Left lung (tissue), 10 donors: Measurements from ENCODE around the gene CYFIP2. TPM values are rescaled to one million over a fixed set of nuclear protein-coding genes. Genes with fewer than 3 reads are reported as not detected.

Experiments used
- ATAC-seq: fragments of 200-7000 bp; cut with Tn5 transposase; one replicate; pipeline ENCODE4 v1.9.1; 2020; ENCODE audit warnings: moderate library complexity
- DNase-seq, 4 donors: peaks; one replicate each; pipeline ENCODE4 v3.0.0-alpha.2; 2013 to 2020
- H3K27ac ChIP-seq, 2 donors: fragments of 200-600 bp; sonication (generic) in 1 of 2; one replicate each; pipeline versions ENCODE4 v1.5.0 to v1.8.0; 2020 to 2021
- H3K27me3 ChIP-seq, 2 donors: fragments of 200-600 bp; sonication (generic) in 1 of 2; one replicate each; pipeline versions ENCODE4 v1.5.0 to v1.8.0; 2020 to 2021
- H3K36me3 ChIP-seq, 2 donors: fragments of 200-600 bp; sonication (generic) in 1 of 2; one replicate each; pipeline versions ENCODE4 v1.5.0 to v1.8.0; 2020 to 2021
- H3K4me1 ChIP-seq, 2 donors: fragments of 200-600 bp; one replicate each; pipeline ENCODE4 v1.8.0; 2021
- H3K4me3 ChIP-seq, 2 donors: fragments of 200-600 bp; sonication (generic) in 1 of 2; one replicate each; pipeline versions ENCODE4 v1.5.0 to v1.8.0; 2020 to 2021; ENCODE audit warnings: mild to moderate bottlenecking in 1 of 2
- H3K9me3 ChIP-seq, 2 donors: fragments of 200-600 bp; sonication (generic) in 1 of 2; one replicate each; pipeline versions ENCODE4 v1.5.0 to v1.8.0; 2020 to 2021
- CTCF ChIP-seq, 2 donors: fragments of 200-600 bp; sonication (generic) in 1 of 2; IDR thresholded peaks; one replicate each; pipeline versions ENCODE4 v1.5.0 to v1.8.0; 2021; ENCODE audit warnings: antibody characterized with exemption in 2 of 2
- intact Hi-C, 2 donors: fragments of 100-400 bp; cut with DNase I; formaldehyde crosslinking; loops; one replicate each; pipeline versions ENCODE4 v1.11.2 to v1.14.2; 2022
- polyA plus RNA-seq, 6 donors: library from polyadenylated mRNA; unstranded; fragments of 120-200 nt; gene quantifications; one replicate each; pipeline ENCODE4 v1.2.1, GENCODE V29; 2013; ENCODE audit not compliant: insufficient read length in 6 of 6
- total RNA-seq, 2 donors: library from RNA; stranded (reverse); fragmentation: NEBNext Ultra II Directional; extraction: Animal tissue kit (Norgen Biotek cat#: 25700); gene quantifications; one replicate each; pipeline ENCODE4 v1.2.1, GENCODE V29; 2021
- donor health status: DM: no; HTN: yes; CAD: no.
- donor health status: DM: no; HTN: no; CAD: no.

CYFIP2 gene
- total and polyA plus RNA-seq, 8 donors: 25.6 to 63.4 (median 31.2) TPM

DNA sequence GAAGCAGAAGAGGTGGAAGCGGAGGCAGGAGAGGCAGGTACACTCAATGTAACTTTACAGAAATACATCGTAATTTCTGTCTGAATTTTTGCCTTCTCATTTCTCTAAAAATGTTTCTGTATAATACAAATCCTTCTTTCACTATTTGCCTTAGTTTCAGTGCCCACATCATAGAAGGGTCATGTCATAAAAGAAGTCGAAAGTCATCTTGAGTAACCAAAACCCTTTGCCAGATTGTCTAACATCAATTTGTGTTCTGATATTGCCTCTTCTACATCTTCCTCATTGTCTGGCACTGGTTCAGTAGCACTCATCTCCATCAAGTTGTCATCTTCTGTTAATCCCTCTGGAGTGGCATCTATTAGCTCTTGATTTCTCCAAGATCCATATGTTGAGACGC is 6.2 kb upstream of the CYFIP2 start:
- Histone ChIP-seq H3K9me3 (no peaks in the 10 kb centered on the region), H3K4me1 (peaks cover 0 to 10% of the 10 kb centered on the region in 2 donors), H3K27ac (no peak overlapping the region), H3K4me3 (no peak overlapping the region), H3K27me3 (no peaks in the 10 kb centered on the region), H3K36me3 (no peaks in the 10 kb centered on the region)
- DNase-seq: no peak
- intact Hi-C loops: loop anchor here in 1 of 2 donors (10.0 kb wide), 1 partner anchor 55 kb away; no protein-coding TSS in a partner anchor
- TF ChIP-seq CTCF (IDR thresholded peaks at IDR 0.05): no peak
- ATAC-seq: no peak

- Histone ChIP-seq H3K27me3 (peaks cover 0 to 14% of the 10 kb centered on the region in 2 donors), H3K9me3 (no peaks in the 10 kb centered on the region), H3K4me1 (peaks cover 9 to 43% of the 10 kb centered on the region in 2 donors), H3K27ac (peak overlapping the region in 1 of 2 donors; percentile 53), H3K36me3 (no peaks in the 10 kb centered on the region), H3K4me3 (no peak overlapping the region)
- intact Hi-C loops: no loop called here
- ATAC-seq (no peak), DNase-seq (no peak)
- no peak for TF ChIP-seq CTCF (IDR thresholded peaks at IDR 0.05)
Observed at GRCh38 chr5:157263496-157264090, 2.3 kb upstream of the CYFIP2 start.

DNA sequence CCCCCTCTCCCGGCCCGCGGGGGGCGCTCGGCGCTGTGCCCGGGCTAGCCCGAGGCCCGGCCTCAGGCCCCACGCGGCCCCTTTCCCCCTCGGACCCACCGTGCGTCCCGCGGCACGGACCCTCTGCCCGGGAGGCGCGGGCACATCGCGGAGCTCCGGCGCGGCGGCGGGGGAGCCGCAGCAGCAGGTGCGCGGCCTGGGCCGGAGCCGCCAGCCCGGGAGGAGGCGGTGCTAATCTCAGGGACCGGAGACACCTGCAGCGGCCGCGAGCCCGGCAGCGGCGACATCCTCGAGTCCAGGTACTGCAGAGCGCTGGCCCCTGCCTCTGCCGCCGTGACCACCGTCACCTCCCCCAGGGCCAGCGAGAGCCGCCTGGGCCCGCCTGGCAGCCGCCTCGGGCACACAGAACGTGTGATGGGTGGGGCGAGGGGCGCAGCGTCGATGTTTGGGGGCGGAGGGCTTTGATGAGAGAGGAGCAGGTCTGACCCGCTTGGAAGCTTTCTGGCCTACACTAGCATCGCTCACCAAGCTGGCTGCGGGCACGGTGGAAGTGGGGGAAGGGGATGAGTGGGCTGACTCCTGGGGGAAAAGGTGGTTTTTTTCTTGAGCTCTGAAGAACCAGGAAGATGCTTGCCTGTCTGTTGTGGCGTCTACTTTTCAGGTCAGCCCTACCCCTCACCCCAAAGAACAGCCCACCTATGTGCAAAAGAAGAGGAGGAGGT is 524 bp downstream of the CYFIP2 start:
- TF ChIP-seq CTCF (IDR thresholded peaks at IDR 0.05): no peak
- Histone ChIP-seq H3K27ac (peak overlapping the region; percentile 67 to 75), H3K4me3 (peak overlapping the region; percentile 58 to 73), H3K27me3 (peaks cover 0 to 14% of the 10 kb centered on the region in 2 donors), H3K36me3 (no peaks in the 10 kb centered on the region), H3K9me3 (no peaks in the 10 kb centered on the region), H3K4me1 (peaks cover 9 to 70% of the 10 kb centered on the region in 2 donors)
- DNase-seq (peak in 2 of 4 donors; percentile 44 to 90), ATAC-seq (peak; percentile 41)
- intact Hi-C loops: no loop called here

GRCh38 chr5:157267025-157267424 is 1.1 kb downstream of the CYFIP2 start:
- Histone ChIP-seq H3K27ac (peak overlapping the region in 1 of 2 donors; percentile 89), H3K9me3 (no peaks in the 10 kb centered on the region), H3K4me3 (peak overlapping the region; percentile 58 to 73), H3K36me3 (no peaks in the 10 kb centered on the region), H3K4me1 (peaks cover 9 to 76% of the 10 kb centered on the region in 2 donors), H3K27me3 (peaks cover 0 to 14% of the 10 kb centered on the region in 2 donors)
- DNase-seq (no peak), ATAC-seq (no peak)
- intact Hi-C loops: no loop called here
- no peak for TF ChIP-seq CTCF (IDR thresholded peaks at IDR 0.05)

DNA sequence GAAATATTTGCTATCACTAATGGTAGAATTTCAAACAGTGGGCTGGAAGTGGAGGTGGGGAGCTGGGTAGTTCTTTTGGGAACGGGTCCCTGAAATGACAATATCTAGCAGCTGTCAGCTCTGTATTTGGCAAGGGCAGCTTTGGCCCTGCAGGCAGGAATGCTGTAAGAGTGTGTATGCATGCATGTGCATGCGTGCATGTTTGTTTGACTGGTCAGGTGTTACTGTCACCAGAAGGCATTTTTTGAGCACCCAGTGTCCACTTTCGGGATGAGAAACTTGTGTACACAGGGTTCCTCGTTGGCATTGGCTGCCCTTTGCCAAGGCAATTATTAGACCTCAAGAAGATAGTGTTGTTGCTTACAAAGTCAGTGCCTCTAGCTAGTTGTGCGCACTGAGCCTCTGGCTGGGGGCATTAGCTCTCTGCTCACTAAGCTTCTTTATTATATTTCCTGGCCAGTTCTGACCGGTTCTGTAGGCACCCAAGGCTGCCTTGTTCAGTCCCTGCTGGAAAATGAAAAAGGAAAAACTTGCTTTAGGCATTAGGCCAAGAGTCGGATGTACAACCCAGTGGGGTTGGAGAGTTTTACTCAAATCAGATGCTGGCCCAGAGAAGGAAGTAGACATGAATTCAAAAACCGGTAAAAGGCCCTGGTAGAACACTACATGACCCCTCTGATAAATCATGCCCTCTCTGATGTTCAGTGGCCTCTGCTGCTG is 2.0 kb downstream of the CYFIP2 start:
- H3K27me3 ChIP-seq: peaks cover 0 to 14% of the 10 kb centered on the region in 2 donors
- peak overlapping the region in 1 of 2 donors; percentile 73 for H3K4me3 ChIP-seq
- peak overlapping the region in 1 of 2 donors; percentile 89 for H3K27ac ChIP-seq
- no peak for TF ChIP-seq CTCF (IDR thresholded peaks at IDR 0.05)
- ATAC-seq (peak; percentile 3), DNase-seq (no peak)
- intact Hi-C loops: no loop called here
- peaks cover 9 to 85% of the 10 kb centered on the region in 2 donors for H3K4me1 ChIP-seq
- no peaks in the 10 kb centered on the region for H3K36me3 ChIP-seq
- no peaks in the 10 kb centered on the region for H3K9me3 ChIP-seq
